Muscle of leg (tissue), 11 donors: ENCODE data around the gene ZP4. TPM values are rescaled to one million over a fixed set of nuclear protein-coding genes. Genes with fewer than 3 reads are reported as not detected.

Experiments
- DNase-seq: peaks from one replicate; pipeline ENCODE4 v3.0.0; 2013
- H3K27ac ChIP-seq: one replicate; pipeline ENCODE4 v1.5.1; 2013; ENCODE audit warnings: mild to moderate bottlenecking, low read length, control low read depth
- H3K27me3 ChIP-seq: one replicate; pipeline ENCODE4 v1.6.1; 2013; ENCODE audit warnings: low read length; ENCODE audit not compliant: control insufficient read depth, insufficient read depth
- H3K36me3 ChIP-seq: one replicate; pipeline ENCODE4 v1.6.1; 2013; ENCODE audit warnings: low read length; ENCODE audit not compliant: control insufficient read depth, insufficient read depth
- H3K4me1 ChIP-seq: one replicate; pipeline ENCODE4 v1.6.1; 2013; ENCODE audit warnings: low read length; ENCODE audit not compliant: control insufficient read depth, insufficient read depth
- H3K4me3 ChIP-seq: one replicate; pipeline ENCODE4 v1.5.1; 2013; ENCODE audit warnings: low read length, control low read depth
- H3K9me3 ChIP-seq: replicated peaks from 2 replicates; pipeline ENCODE4 v1.6.1; 2013; ENCODE audit warnings: low read depth, low read length; ENCODE audit not compliant: control insufficient read depth
- WGBS: methylation state at CpG from one replicate; pipeline ENCODE4 v1.1.5; 2013; ENCODE audit warnings: missing lambda C conversion rate; ENCODE audit not compliant: insufficient coverage; 5-methylcytosine and 5-hydroxymethylcytosine counted together
- polyA plus RNA-seq, 8 donors: library from polyadenylated mRNA; unstranded; fragments of 120-200 nt; gene quantifications; one replicate each; pipeline versions ENCODE4 v1.2.1 to v1.2.3, GENCODE V29; 2013; ENCODE audit warnings: inconsistent platforms in 1 of 8, low replicate concordance in 1 of 8; ENCODE audit not compliant: insufficient read length in 8 of 8, insufficient read depth in 1 of 8
- total RNA-seq: library from RNA; stranded (reverse); fragments of 120-200 nt; gene quantifications from one replicate; pipeline ENCODE4 v1.2.4, GENCODE V29; 2013

ZP4 gene
- total and polyA plus RNA-seq, 9 donors = 0.54 TPM; not detected in 8

GRCh38 chr1:237903961-237904360 lies 13.2 kb upstream of the ZP4 start:
- Histone ChIP-seq H3K4me3 (no peak overlapping the region), H3K27ac (no peak overlapping the region), H3K9me3 (no peaks in the 10 kb centered on the region), H3K27me3 (no peaks in the 10 kb centered on the region), H3K36me3 (no peaks in the 10 kb centered on the region), H3K4me1 (no peaks in the 10 kb centered on the region)
- DNase-seq = no peak
- WGBS = no CpG with 5 or more reads among the region's 2 CpGs

DNA sequence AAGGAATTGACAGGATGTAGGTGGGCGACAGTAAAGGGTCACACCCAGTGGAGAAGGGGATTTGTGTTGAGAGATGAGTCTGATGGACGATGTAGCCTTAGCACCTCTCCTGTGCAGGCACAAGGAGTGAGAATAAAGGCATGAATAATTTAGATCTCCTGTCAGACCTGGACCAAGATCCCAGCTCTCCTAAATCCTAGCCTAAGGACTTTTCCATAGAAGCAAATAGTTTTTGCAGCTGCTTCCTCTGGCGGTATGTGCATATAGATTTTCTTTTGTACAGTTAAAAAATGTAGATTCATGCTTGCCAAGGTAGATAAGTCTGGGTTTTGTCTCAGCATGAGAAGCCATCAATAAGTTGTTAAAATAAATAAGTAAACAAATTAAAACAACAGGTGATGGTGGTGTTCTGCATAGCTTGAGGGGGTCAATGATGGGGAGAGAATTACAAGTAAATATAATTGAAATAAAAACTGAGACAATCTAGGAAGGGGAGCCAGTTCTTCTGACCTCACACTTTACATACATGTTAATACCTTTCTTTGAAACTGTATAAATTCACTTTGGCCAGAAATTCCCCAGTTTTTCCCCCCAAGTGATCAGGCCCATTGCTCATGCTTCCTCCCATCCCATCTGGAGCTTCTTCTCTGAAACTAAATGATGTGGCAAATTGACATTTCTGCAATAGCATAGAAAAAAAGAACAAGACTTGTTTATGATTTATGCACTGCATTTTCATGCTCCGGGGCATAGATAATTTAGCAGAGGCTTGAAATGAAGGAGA lies 12.4 kb upstream of the ZP4 start:
- peak; percentile 5 for DNase-seq
- WGBS = 50% methylated on average over 2 of the region's 4 CpGs

DNA sequence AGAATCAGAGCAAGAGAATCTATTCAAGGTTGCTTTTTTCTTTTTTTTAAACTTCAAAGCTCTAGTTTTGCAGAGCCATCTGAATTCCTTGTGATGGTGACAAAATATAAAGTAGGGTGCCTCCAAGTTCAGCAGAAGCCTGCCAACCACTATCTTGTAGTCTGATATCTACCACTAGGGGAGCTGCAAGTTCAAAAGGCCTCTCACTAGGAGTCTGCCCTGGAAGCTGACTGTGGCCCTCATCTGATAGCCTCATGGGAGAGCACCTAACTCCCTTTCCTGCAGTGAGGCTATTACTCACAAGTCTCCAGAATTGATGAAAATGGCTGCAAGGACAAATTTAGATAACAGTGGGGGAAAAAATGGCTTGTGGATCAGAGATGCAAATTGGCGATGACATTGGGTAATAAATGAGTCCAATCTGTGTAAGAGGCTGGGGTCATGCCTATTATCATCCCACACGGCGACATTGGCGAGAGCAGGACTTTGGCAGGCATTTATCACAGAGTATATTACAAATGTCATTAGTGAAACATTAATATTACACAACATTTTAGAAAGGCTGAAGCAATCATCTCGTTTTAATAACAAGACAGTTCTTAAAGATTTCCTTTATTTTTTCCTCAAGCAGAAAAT lies 10.7 kb upstream of the ZP4 start:
- WGBS = no CpG with 5 or more reads among the region's 5 CpGs
- no peak overlapping the region for H3K27ac ChIP-seq
- DNase-seq = peak; percentile 4

More for the DNA sequence above, 12.4 kb upstream of the ZP4 start:
- Histone ChIP-seq H3K27ac (no peak overlapping the region), H3K36me3 (no peaks in the 10 kb centered on the region), H3K4me1 (no peaks in the 10 kb centered on the region), H3K4me3 (no peak overlapping the region), H3K27me3 (no peaks in the 10 kb centered on the region), H3K9me3 (no peaks in the 10 kb centered on the region)

GRCh38 chr1:237895630-237896029 lies 4.9 kb upstream of the ZP4 start:
- H3K27me3 ChIP-seq = no peaks in the 10 kb centered on the region
- DNase-seq = no peak
- H3K9me3 ChIP-seq = no peaks in the 10 kb centered on the region
- H3K4me3 ChIP-seq = no peak overlapping the region
- H3K4me1 ChIP-seq = no peaks in the 10 kb centered on the region
- no peak overlapping the region for H3K27ac ChIP-seq
- H3K36me3 ChIP-seq = no peaks in the 10 kb centered on the region

More for the DNA sequence above, 10.7 kb upstream of the ZP4 start:
- Histone ChIP-seq H3K4me1 (no peaks in the 10 kb centered on the region), H3K27me3 (no peaks in the 10 kb centered on the region), H3K9me3 (no peaks in the 10 kb centered on the region), H3K36me3 (no peaks in the 10 kb centered on the region), H3K4me3 (no peak overlapping the region)

- Histone ChIP-seq H3K27me3 (no peaks in the 10 kb centered on the region), H3K4me1 (no peaks in the 10 kb centered on the region), H3K9me3 (no peaks in the 10 kb centered on the region), H3K27ac (no peak overlapping the region), H3K36me3 (no peaks in the 10 kb centered on the region), H3K4me3 (no peak overlapping the region)
- no peak for DNase-seq
- 92% methylated on average over 2 of the region's 3 CpGs for WGBS
Observed at GRCh38 chr1:237894131-237894530, 3.4 kb upstream of the ZP4 start.

- Histone ChIP-seq H3K36me3 (no peaks in the 10 kb centered on the region), H3K9me3 (no peaks in the 10 kb centered on the region), H3K27me3 (no peaks in the 10 kb centered on the region), H3K4me1 (no peaks in the 10 kb centered on the region), H3K4me3 (no peak overlapping the region), H3K27ac (no peak overlapping the region)
- WGBS = no CpG with 5 or more reads among the region's 3 CpGs
- no peak for DNase-seq
Observed at GRCh38 chr1:237891979-237892378, 1.3 kb upstream of the ZP4 start.

GRCh38 chr1:237891266-237891665 lies 544 bp upstream of the ZP4 start:
- no CpG with 5 or more reads among the region's 2 CpGs for WGBS

GRCh38 chr1:237890416-237890815 lies 306 bp downstream of the ZP4 start:
- Histone ChIP-seq H3K4me3 (no peak overlapping the region), H3K4me1 (no peaks in the 10 kb centered on the region), H3K27me3 (no peaks in the 10 kb centered on the region), H3K27ac (no peak overlapping the region), H3K9me3 (no peaks in the 10 kb centered on the region), H3K36me3 (no peaks in the 10 kb centered on the region)
- 49% methylated on average over 6 of the region's 7 CpGs for WGBS
- DNase-seq = no peak

More at GRCh38 chr1:237891266-237891665, 544 bp upstream of the ZP4 start:
- H3K4me3 ChIP-seq = no peak overlapping the region
- no peaks in the 10 kb centered on the region for H3K9me3 ChIP-seq
- no peak for DNase-seq
- no peak overlapping the region for H3K27ac ChIP-seq
- no peaks in the 10 kb centered on the region for H3K4me1 ChIP-seq
- H3K27me3 ChIP-seq = no peaks in the 10 kb centered on the region
- no peaks in the 10 kb centered on the region for H3K36me3 ChIP-seq

- no peaks in the 10 kb centered on the region for H3K36me3 ChIP-seq
- no peak overlapping the region for H3K27ac ChIP-seq
- 83% methylated on average over 2 of the region's 4 CpGs for WGBS
- no peak for DNase-seq
- H3K27me3 ChIP-seq = no peaks in the 10 kb centered on the region
- no peak overlapping the region for H3K4me3 ChIP-seq
- H3K4me1 ChIP-seq = no peaks in the 10 kb centered on the region
- no peaks in the 10 kb centered on the region for H3K9me3 ChIP-seq
Observed at GRCh38 chr1:237888143-237888542, 2.6 kb downstream of the ZP4 start.

GRCh38 chr1:237887542-237887941 lies 3.2 kb downstream of the ZP4 start:
- H3K27ac ChIP-seq = no peak overlapping the region
- no peaks in the 10 kb centered on the region for H3K9me3 ChIP-seq
- H3K4me1 ChIP-seq = no peaks in the 10 kb centered on the region
- 89% methylated on average over 1 of the region's 4 CpGs for WGBS
- no peaks in the 10 kb centered on the region for H3K27me3 ChIP-seq
- H3K36me3 ChIP-seq = no peaks in the 10 kb centered on the region
- DNase-seq = no peak
- no peak overlapping the region for H3K4me3 ChIP-seq
